Measurements from ENCODE around the gene CYREN.

CYREN gene

GRCh38 chr7:135184254-135184841, 13.8 kb upstream of the CYREN start:
- no peak for TF ChIP-seq CTCF (conservative IDR thresholded peaks at IDR 0.05; ENCODE audit: low read depth, low read length)
- Histone ChIP-seq H3K36me3 (ENCODE audit: insufficient read depth) (no peaks in the 10 kb centered on the region), H3K27ac (no peak overlapping the region), H3K79me2 (ENCODE audit: insufficient read depth, low read depth) (no peaks in the 10 kb centered on the region), H3K4me1 (ENCODE audit: low read depth, poor library complexity, severe bottlenecking) (peaks cover 10% of the 10 kb centered on the region), H4K20me1 (ENCODE audit: insufficient read depth) (no peaks in the 10 kb centered on the region), H3K4me3 (IDR thresholded peaks at IDR 0.05; ENCODE audit: insufficient read depth, low read depth, low read length) (no peak overlapping the region), H2AFZ (ENCODE audit: low read depth) (no peak overlapping the region), H3K4me2 (no peak overlapping the region), H3K27me3 (ENCODE audit: insufficient read depth, low read depth) (no peaks in the 10 kb centered on the region), H3K9ac (no peak overlapping the region)

DNA sequence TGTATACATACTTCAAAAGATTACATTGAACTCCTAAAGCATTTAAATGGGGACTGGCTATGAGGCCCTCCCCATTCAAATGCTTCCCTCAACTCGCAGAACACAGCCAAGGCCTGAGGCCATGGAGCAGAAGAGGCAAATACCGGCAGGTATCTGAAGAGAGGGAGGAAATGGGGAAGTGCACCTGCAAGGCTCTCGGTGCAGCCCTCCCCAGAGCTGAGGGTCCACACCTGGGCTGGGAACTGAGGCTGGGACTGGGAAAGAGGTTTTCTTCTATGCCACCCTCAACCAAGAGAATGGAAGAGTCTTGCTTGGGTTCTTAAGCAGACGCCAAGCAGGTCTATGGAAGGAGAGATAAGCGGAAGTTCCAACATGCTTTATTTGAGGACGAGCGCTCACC, 13.0 kb upstream of the CYREN start:
- Histone ChIP-seq H3K36me3 (ENCODE audit: insufficient read depth) (no peaks in the 10 kb centered on the region), H3K4me3 (IDR thresholded peaks at IDR 0.05; ENCODE audit: insufficient read depth, low read depth, low read length) (no peak overlapping the region), H4K20me1 (ENCODE audit: insufficient read depth) (no peaks in the 10 kb centered on the region), H3K27me3 (ENCODE audit: insufficient read depth, low read depth) (no peaks in the 10 kb centered on the region), H3K4me1 (ENCODE audit: low read depth, poor library complexity, severe bottlenecking) (peaks cover 10% of the 10 kb centered on the region), H3K79me2 (ENCODE audit: insufficient read depth, low read depth) (no peaks in the 10 kb centered on the region), H3K27ac (no peak overlapping the region), H3K4me2 (no peak overlapping the region), H2AFZ (ENCODE audit: low read depth) (no peak overlapping the region), H3K9ac (no peak overlapping the region)
- no peak for TF ChIP-seq CTCF (conservative IDR thresholded peaks at IDR 0.05; ENCODE audit: low read depth, low read length)

DNA sequence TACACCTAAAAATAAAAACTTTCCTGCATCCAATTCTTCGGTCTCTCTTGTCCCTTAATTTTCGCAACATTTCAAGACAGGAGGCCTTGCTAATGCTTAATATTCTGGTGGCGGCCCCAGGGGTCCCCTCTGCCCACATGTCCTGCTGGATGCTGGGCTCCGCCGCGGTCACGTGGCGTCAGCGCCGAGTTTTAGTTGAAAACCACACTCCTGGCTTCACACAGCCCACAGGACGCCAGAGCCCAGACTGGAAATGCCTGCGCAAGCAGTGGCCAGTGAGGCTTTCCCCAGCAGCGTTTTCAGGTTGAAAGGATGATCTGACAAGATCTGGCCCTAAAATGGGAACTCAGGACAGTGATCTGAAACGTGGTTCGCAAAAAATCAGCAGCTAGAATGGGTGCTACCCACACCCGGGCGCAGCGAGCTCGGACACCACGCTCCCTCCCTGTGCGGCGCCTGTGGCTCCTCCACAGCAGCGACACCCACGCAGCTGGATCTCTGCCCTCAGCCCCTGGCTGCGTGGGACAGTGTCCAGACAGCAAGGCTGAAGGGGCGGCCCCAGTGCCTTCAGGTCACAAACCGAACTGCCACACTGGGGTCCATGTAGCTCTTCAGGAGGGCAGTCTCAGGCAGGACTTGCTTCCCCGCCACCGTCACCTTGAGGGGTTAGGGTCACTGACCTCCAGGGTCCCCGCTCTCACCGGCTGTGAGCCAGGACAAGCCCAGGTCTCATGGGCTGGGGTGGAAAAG, 11.6 kb upstream of the CYREN start:
- TF ChIP-seq CTCF (conservative IDR thresholded peaks at IDR 0.05; ENCODE audit: low read depth, low read length), result no peak
- Histone ChIP-seq H3K4me3 (IDR thresholded peaks at IDR 0.05; ENCODE audit: insufficient read depth, low read depth, low read length) (no peak overlapping the region), H3K79me2 (ENCODE audit: insufficient read depth, low read depth) (no peaks in the 10 kb centered on the region), H3K27me3 (ENCODE audit: insufficient read depth, low read depth) (no peaks in the 10 kb centered on the region), H3K36me3 (ENCODE audit: insufficient read depth) (no peaks in the 10 kb centered on the region), H3K9ac (no peak overlapping the region), H3K4me1 (ENCODE audit: low read depth, poor library complexity, severe bottlenecking) (peaks cover 10% of the 10 kb centered on the region), H3K4me2 (no peak overlapping the region), H4K20me1 (ENCODE audit: insufficient read depth) (no peaks in the 10 kb centered on the region), H3K27ac (no peak overlapping the region), H2AFZ (ENCODE audit: low read depth) (no peak overlapping the region)

- Histone ChIP-seq H3K9ac (no peak overlapping the region), H3K27me3 (ENCODE audit: insufficient read depth, low read depth) (no peaks in the 10 kb centered on the region), H3K27ac (no peak overlapping the region), H3K4me2 (no peak overlapping the region), H2AFZ (ENCODE audit: low read depth) (no peak overlapping the region), H3K4me3 (IDR thresholded peaks at IDR 0.05; ENCODE audit: insufficient read depth, low read depth, low read length) (no peak overlapping the region), H3K36me3 (ENCODE audit: insufficient read depth) (no peaks in the 10 kb centered on the region), H3K4me1 (ENCODE audit: low read depth, poor library complexity, severe bottlenecking) (peaks cover 10% of the 10 kb centered on the region), H4K20me1 (ENCODE audit: insufficient read depth) (no peaks in the 10 kb centered on the region), H3K79me2 (ENCODE audit: insufficient read depth, low read depth) (no peaks in the 10 kb centered on the region)
- TF ChIP-seq CTCF (conservative IDR thresholded peaks at IDR 0.05; ENCODE audit: low read depth, low read length), result no peak
These were observed 10.9 kb upstream of the CYREN start for GRCh38 chr7:135181261-135181928.

Data from KMS-11 (cell line).